Hematopoietic multipotent progenitor cell treated with erythropoietin and hydrocortisone succinate and interleukin-3 and kit ligand, for 8 days (in vitro differentiated cells): Measurements from ENCODE around the gene SORCS2.
"Not testable (repeated sequence)": the region's sequence is repeated elsewhere in the genome, so short reads cannot be mapped to it uniquely, and the experiment has no call there.

ENCODE experiments used
- DNase-seq: peaks from one replicate; pipeline ENCODE4 v3.0.0-alpha.2; 2015

SORCS2 gene

DNA sequence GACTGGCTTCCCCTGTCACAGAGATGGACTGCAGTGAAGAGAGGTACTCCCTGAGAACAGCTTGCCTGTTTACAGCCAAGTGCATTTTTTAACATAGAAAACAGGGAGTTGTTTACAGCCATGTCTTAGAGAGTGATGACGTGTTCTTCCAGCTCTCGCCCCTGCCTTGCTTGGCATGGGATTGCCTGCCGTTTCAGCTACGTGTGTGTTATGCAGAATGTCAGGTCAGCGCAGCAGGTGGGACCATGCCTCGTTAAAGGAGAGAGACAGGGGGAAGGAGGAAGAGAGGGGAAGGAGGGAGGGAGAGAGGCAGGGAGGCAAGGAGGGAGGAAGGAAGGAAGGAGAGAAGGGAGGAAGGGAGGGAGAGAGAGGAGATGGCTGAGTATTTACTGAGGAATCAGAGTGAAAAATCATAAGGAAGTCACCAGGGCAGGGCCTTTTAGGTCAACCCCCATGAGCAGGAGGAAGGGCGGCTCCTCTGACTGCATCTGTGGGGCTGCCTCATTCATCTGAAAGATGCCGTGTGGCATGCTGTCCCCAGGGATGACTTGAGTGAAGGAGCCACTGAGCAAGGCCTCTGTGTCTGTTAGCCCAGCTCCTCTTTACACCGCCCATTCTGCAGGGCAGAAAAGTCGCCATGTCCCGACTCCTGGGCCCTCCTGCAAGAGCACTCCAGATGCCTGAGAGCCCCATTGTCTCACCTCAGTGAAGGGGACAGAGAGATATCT, 382.1 kb downstream of the SORCS2 start:
- DNase-seq = no peak

DNA sequence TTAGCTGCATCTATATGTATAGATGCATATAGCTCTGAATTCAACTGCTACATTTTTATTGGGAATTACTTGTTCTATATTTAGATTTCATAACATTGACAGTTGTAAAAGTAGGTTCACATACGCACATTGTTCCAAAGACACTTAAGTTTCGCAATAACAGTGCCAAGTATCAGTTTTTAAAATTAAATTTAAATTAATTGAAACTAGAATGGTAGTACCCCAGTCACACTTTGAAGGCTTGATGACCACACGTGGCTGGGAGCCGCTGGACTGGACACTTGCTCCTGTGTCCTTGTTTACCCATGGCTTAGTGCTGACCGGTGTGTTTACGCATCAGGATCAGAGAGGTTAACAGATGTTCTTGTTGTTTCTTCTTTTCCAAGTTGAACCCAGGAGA, 383.1 kb downstream of the SORCS2 start:
- DNase-seq = no peak

DNA sequence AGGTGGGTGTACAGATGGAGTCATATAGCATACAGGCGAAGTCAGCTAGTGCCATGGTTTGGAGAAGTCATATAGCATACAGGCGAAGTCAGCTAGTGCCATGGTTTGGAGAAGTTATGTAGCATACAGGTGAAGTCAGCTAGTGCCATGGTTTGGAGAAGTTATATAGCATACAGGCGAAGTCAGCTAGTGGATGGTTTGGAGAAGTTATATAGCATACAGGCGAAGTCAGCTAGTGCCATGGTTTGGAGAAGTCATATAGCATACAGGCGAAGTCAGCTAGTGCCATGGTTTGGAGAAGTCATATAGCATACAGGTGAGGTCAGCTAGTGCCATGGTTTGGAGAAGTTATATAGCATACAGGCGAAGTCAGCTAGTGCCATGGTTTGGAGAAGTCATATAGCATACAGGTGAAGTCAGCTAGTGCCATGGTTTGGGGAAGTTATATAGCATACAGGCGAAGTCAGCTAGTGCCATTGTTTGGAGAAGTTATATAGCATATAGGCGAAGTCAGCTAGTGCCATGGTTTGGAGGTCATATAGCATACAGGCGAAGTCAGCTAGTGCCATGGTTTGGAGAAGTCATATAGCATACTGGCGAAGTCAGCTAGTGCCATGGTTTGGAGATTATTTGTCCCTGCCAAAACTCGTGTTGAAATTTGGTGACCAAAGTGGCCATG, 385.2 kb downstream of the SORCS2 start:
- not testable (repeated sequence) for DNase-seq

DNA sequence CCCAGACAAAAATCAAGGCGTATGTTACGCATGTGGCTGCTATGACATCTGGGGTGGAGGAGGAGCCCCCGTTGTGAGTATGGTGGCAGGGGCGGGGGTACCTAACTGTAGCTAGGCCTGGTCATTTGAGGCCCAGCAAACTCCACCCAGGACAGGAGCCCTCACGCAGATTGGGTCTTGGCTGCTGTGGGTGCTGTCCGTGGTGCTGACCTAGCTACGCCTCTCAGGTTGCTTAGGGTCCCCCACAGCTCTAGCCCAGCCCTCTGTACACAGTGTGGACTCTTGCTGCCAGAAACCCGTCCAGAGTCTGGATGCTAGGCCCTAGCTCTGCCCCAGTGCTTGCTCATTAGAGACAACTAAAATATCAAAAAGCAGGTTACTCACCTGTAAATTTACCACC, 389.1 kb downstream of the SORCS2 start:
- peak; percentile 2 for DNase-seq

DNA sequence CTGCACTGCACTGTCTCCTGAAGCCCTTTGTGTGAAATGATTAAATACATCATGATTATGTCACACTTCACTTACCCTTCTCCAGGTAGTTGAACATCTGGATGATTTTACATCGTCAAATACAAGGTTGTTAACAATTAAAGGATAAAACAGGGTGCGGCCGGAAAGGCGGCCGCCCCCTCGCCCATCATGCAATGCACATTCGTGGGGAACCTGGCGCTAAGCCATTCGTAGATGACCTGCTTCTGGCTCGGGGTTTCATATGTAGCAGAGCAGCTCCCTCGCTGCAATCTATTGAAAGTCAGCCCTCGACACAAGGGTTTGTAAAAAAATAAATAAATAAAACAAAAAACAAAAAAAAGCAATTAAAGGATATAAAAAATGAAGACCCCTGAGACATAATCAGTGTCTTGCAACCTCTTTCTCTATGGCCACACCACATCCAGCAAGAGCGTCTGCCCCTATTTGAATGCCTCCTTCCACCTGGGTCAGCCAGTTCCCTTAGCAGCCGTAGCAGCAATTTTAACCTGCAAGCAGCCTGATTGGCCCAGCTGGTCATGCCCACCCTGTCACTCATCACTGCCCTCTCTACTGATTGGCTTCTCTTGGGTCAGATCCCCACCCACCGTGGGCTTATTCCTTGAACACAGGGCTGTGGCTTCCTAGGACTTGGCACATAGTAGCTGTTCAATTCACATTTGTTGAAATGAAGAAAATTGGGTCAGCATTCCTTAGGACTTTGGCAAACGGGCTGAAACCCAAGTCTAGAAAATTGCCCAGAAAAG, 390.2 kb downstream of the SORCS2 start:
- DNase-seq = no peak

DNA sequence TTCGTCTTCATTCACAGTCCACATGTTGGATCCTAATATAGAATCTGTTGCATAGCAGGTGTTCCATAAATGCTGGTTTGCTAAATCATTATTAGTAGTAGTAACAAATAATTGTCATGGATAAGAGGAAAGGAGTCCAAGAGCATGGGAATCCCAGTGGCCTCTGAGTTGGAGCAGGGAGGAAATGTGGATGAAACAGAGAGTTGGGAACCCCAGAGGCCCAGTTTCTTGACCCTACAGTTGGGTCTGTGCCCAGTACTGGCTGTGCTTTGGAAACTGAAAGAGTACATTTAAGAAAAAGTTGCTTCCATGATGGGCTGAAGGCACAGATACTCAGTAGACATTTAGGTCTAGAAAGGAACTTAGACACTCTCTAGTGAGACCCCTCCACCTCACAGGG, 391.8 kb downstream of the SORCS2 start:
- no peak for DNase-seq

DNA sequence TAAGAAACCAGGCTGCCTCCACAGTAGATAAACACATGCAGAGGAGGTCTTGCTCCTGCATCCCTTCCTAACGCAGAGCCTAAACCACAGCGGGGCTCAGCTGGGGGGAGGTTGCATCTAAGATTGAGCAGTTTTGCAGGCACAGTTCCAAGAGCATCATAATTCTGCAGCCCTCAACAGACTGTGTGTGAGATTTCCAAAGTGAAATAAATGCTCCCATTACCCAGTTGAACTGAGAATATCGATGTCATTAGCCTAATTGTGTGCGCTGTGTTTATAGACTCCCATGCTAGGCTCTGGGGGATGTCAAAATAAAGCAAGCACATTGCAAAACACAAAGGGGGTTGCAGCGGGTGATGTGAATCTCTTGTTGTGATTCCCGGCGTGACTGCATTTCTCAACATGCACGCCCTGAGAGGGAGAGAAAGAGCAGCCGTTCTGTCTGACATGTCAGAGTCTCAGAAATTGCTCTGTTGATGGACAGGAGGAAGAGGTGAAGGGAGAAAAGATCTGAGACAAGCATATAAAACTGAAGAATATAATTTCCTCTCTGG, 392.3 kb downstream of the SORCS2 start:
- DNase-seq = no peak

DNA sequence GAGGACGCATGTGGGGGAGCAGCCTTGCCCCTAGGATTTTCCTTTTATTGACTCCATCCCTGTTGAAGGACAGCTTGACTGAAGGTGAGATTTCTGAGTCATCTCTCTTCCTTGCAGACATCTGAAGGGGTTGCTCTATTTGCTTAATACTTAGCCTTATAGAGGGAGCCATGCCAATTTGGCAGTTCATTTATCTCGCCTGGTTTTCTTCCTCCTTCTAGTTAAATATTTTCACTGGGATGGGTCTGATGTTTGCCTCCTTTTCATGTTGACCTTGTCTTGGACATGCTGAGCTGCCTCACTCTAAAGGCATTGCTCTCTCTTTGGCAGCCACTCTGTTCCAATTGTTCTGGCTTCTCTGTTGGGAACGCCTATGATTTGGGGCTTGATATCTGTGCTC, 393.4 kb downstream of the SORCS2 start:
- no peak for DNase-seq

DNA sequence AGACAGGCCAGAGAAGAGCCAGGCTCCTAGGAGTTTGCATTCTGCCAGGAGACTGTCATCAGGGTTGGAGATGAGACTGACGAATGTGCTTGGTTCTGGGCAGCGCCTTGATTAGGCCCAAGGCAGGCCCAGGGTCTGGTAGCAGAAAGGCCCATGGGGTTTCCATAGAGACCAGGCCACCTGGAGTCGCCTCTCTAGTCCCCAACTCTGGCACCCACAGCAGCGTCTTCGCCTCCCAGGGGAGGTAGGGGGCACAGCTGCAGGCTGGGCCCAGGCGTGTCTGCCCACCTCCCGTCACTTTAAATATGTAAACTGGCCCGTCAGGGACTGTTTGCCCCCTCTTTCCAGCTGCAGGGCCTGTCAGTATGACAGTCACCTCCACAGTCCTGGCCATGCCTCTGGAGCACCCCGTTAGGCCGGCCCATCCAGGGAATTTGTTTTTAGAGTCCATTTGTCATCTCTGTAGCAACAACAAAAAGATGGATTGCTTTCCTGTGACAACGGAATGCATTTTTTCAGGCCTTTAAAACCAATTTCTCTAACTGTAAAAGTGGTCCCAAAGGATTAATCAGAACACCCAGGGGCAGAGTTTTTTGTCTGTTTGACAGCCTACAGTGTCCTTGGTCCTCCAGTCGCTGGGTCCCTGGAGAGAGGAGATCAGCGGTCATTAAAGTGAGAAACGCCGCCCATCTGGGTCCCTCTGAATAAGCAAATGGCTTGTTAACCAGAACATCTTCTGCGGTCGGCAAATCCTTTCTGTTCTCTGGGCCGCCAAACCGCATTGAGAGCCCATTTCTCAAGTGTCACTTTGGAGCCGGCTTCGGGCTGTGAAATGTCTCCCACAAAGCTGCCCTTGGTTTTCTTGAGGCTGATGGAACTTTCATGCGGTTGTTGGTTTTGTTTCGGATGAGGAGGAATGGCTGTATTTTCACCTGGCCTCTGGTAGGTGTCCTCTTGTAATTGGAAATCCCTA, 395.4 kb downstream of the SORCS2 start:
- no peak for DNase-seq

DNA sequence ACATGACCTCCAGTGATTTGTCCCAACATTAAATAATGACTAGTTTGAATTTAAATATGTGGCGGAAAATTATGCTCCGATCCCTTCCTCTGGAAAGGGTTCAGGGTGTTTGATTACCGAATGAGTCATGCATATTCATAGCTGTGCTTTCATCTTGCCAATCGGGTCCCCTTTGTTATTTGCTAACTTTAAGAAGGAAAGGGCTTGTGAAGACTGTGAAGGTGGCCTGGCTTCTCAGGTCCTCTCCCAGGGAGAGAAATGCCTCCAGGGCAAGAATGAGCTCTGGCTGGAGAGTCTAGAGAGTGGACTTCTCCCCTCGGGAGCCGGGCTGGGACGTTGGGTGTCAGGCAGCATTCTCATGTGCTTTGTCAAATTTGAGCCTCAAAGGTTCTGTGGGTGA, 397.9 kb downstream of the SORCS2 start:
- no peak for DNase-seq

DNA sequence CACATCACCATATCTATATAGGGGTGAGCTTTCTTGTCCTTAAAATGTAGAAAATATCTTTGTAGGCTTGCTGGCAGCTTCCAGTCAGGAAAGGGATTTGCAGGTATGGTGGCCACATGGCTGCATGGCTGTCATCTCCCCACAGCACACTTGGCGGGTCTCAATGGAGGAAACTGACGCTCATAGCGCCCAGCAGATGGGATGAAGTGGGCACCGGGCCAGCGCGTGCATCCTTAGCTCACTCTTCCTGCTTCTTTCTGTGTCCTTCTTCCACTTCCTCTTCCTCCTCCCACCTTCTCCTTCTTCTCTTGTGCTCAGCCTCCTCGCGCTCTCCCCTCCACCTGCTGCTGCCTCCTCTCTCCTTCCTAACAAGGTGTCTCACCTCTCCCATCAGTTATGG, 398.6 kb downstream of the SORCS2 start:
- no peak for DNase-seq

DNA sequence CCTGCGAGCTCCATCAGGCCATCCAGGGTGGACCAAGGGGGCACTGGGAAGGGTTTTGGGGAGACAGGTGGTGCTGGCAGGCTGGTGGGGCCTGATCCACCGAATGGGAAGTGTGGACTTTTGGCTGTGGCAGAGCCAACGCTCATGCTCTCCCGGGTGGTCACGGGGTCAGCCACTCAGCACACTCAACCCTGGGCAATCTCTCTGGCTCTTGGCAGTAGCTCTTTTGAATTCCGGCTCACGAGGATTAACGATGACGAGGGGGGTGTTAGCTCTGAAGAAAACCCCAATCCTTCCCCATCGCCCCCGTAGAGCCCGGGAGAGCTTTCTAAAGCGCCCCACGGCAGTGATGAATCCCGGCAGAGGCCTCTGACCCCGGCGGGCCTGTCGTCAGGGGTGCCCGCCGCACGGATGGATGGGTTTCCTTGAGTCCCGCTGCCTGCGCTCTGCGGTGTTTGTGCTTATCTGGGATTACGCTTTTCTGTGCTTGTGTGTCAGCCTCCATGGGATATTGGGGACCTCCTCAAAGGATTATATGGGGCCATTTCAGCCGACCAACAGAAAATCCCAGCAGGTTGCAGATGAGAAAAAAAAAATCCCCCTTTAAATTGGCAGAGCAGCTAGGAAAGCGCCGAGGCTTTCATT, 399.2 kb downstream of the SORCS2 start:
- no peak for DNase-seq

DNA sequence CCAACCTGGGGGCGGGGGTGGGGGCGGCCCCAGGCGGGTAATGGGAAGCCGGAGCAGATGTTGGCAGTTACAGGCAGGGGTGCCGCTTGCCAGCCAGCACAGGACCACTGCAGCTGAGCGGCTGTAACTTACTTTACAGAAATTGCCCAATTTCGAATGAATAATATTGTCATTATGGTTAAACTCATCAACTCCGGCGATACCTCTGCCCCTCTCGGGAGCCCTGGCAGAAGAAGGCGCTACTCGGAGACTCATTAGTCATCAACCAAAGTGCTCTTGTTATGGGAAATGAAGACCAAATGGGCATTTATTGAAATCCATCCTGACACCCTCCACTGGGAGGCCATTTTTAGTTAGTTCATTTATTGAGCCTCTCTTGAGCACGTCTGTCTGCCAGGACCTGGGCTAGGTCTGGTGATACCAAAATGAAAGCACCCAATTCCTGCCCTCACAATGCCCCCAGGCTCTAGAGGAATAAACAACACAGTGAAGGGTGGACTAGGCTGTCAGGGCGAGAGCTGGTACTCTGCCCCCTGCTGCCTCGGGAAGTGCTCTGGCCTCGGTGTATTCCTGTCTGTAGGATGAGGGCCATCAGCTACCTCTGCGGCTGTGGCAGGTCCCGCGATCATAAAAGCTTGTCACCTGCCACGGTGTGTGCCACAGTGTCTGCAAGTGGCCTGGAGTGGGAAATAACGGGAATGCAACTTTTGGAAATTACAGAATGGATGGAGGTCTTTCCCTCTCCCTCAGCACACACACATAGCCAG, 401.5 kb downstream of the SORCS2 start:
- DNase-seq = no peak

DNA sequence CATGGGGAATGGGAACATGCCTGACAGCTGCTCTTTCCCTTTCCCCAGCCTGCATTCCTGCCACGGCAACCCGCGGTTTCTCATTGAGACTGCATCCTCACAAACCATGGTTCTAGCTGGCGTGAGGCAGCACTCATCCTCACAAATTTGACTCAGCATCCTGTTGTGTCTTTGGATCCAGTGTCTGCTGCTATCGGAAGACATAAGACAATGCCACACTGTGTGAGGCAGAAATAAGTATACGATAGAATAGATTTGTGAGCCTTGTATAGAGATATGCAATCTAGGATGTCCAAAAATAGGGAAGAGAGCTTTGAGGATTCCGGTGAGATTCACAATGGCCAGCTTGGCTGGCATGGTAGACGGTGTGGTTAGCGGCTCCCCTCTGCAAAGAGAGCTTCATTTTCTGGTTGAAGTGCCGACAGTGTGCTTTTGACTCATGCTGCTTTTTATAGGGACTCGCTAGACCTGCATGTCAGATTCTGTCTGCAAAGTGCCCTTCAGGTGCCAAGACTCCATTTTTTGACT, 403.7 kb downstream of the SORCS2 start:
- no peak for DNase-seq

DNA sequence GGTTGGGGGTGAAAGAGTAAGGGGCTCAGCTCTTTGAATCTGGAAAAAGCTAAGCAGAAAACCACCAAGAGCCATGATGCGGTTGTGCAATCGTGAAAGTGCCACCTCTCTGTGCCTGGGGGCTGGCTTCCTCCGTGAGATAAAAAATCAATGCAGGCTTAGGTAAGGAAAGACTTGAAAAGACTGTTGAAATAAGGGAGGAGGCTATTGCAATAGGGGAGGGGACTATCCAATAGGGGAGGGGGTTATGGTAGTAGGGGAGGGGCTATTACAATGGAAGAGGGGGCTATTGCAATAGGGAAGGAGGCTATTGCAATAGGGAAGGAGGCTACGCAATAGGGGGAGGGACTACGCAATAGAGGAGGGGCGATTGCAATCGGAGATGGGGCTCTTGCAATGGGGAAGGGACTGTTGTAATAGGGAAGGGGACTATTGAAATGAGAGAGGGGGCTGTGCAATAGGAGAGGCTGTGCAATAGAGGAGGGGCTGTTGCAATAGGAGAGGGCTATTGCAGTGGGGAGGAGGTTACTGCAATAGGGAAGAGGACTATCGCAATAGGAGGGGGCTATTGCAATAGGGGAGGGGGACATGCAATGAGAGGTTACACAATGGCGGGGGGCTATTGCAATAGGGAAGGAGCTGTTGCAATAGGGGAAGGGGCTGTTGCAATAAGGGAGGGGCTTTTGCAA, 404.7 kb downstream of the SORCS2 start:
- DNase-seq = no peak

DNA sequence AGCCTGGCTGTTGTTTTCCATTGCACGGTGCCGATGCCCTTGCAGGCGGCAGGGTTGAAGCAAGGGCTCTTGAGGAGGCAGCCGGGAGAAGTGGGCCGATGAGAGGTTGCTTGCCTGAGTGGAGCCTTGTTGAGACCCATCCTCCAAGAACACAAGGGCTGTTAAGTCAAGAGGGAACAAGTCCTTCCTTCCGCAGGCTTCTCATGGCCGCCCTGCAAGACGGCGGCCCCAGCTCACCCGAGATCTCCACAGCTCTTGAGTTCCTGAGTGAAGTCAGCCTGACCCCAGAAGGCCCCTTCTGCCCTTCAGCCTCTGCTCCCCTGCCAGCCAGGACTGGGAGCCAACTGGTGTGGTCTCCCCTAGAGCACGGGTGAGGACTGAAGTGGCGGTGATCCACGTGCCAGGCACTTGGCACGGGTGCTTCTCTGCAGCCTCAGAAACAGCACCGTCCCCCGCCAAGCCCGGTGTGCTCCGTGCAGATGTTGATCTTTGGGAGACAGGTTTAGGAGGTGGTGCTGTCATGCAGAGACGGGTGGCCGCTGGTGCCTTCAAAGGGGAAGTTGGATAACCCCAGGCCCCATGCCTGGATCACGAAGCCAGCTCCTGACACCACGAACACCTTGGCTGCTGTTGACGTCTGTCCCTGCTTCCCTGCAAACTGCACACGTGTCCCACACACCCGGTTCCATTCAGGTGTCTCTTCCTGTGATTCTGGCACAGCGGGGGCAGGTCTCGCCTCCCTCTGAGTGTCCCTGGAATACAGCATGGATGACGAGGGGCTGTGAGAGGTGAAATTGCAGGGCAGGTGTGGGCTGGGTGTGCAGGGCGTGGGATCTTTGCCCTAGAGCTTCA, 406.8 kb downstream of the SORCS2 start:
- DNase-seq = no peak

DNA sequence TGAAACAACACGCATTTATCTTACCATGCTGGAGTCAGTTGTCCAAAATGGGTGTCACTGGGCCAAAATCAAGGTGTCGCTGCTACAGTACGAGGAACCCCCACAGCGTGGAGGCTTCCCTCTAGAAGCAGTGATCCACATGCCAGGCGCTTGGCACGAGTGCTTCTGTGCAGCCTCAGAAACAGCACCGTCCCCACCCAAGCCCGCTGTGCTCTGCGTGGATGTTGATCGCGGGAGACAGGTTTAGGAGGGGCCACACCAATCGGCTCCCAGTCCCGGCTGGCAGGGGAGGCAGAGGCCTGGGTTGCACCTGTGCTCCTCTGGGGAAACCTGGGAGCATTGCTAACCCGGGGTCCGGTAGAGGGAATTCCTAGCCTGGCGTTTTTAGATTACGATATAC, 407.9 kb downstream of the SORCS2 start:
- no peak for DNase-seq

DNA sequence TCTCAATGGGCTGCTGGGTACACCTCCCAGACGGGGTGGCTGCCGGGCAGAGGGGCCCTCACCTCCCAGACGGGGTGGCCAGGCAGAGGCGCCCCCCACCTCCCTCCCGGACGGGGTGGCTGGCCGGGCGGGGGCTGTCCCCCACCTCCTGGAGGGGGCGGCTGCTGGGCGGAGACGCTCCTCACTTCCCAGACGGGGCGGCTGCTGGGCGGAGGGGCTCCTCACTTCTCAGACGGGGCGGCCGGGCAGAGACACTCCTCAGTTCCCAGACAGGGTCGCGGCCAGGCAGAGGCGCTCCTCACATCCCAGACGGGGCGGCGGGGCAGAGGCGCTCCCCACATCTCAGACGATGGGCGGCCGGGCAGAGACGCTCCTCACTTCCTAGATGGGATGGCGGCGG, 409.8 kb downstream of the SORCS2 start:
- DNase-seq = not testable (repeated sequence)
